ENCODE results near the gene OPN1MW. TPM values are rescaled to one million over a fixed set of nuclear protein-coding genes. Genes with fewer than 3 reads are reported as not detected.
"Not testable (repeated sequence)": the region's sequence is repeated elsewhere in the genome, so short reads cannot be mapped to it uniquely, and the experiment has no call there.

The OPN1MW gene
- total and polyA plus RNA-seq, 2 donors (not counting 1 experiment from before 2014, with no cell fraction given), result not detected

GRCh38 chrX:154157207-154157606 lies 25.2 kb upstream of the OPN1MW start:
- not testable (repeated sequence) for H3K4me3 ChIP-seq (replicated peaks in 1 of 4; ENCODE audit: control extremely low read depth in 1 of 4, insufficient read depth in 1 of 4, low read depth in 3 of 4, low read length in 4 of 4); H4K20me1 ChIP-seq (ENCODE audit: control insufficient read depth, extremely low read depth, insufficient read depth, low read length); H2AFZ ChIP-seq (ENCODE audit: low read length); H3K36me3 ChIP-seq (ENCODE audit: control insufficient read depth, insufficient read depth, low read length); H3K79me2 ChIP-seq (ENCODE audit: control insufficient read depth, insufficient read depth, low read length); H3K9ac ChIP-seq (ENCODE audit: insufficient read depth, low read length); DNase-seq (ENCODE audit: low read depth in 2 of 2); H3K4me1 ChIP-seq (ENCODE audit: control insufficient read depth, extremely low read depth, insufficient read depth, low read length); H3K27me3 ChIP-seq (ENCODE audit: control insufficient read depth, insufficient read depth, low read length); H3K4me2 ChIP-seq (ENCODE audit: extremely low read depth, insufficient read depth, low read length); H3K9me3 ChIP-seq (ENCODE audit: control insufficient read depth, insufficient read depth, low read depth, low read length); H3K27ac ChIP-seq (ENCODE audit: insufficient read depth, low read length)

- H3K27me3 ChIP-seq (ENCODE audit: control insufficient read depth, insufficient read depth, low read length); H3K4me1 ChIP-seq (ENCODE audit: control insufficient read depth, extremely low read depth, insufficient read depth, low read length); H3K9ac ChIP-seq (ENCODE audit: insufficient read depth, low read length); H3K79me2 ChIP-seq (ENCODE audit: control insufficient read depth, insufficient read depth, low read length); H3K9me3 ChIP-seq (ENCODE audit: control insufficient read depth, insufficient read depth, low read depth, low read length); DNase-seq (ENCODE audit: low read depth in 2 of 2); H3K36me3 ChIP-seq (ENCODE audit: control insufficient read depth, insufficient read depth, low read length); H3K4me3 ChIP-seq (replicated peaks in 1 of 4; ENCODE audit: control extremely low read depth in 1 of 4, insufficient read depth in 1 of 4, low read depth in 3 of 4, low read length in 4 of 4); H3K27ac ChIP-seq (ENCODE audit: insufficient read depth, low read length); H4K20me1 ChIP-seq (ENCODE audit: control insufficient read depth, extremely low read depth, insufficient read depth, low read length); H2AFZ ChIP-seq (ENCODE audit: low read length); H3K4me2 ChIP-seq (ENCODE audit: extremely low read depth, insufficient read depth, low read length): not testable (repeated sequence)
Measured at GRCh38 chrX:154159345-154159744, 23.1 kb upstream of the OPN1MW start.

- not testable (repeated sequence) for H4K20me1 ChIP-seq (ENCODE audit: control insufficient read depth, extremely low read depth, insufficient read depth, low read length); H3K4me3 ChIP-seq (replicated peaks in 1 of 4; ENCODE audit: control extremely low read depth in 1 of 4, insufficient read depth in 1 of 4, low read depth in 3 of 4, low read length in 4 of 4); H3K27me3 ChIP-seq (ENCODE audit: control insufficient read depth, insufficient read depth, low read length); H3K4me2 ChIP-seq (ENCODE audit: extremely low read depth, insufficient read depth, low read length); H3K27ac ChIP-seq (ENCODE audit: insufficient read depth, low read length); H3K79me2 ChIP-seq (ENCODE audit: control insufficient read depth, insufficient read depth, low read length); H2AFZ ChIP-seq (ENCODE audit: low read length); H3K36me3 ChIP-seq (ENCODE audit: control insufficient read depth, insufficient read depth, low read length); H3K4me1 ChIP-seq (ENCODE audit: control insufficient read depth, extremely low read depth, insufficient read depth, low read length); H3K9ac ChIP-seq (ENCODE audit: insufficient read depth, low read length); DNase-seq (ENCODE audit: low read depth in 2 of 2); H3K9me3 ChIP-seq (ENCODE audit: control insufficient read depth, insufficient read depth, low read depth, low read length)
Measured at GRCh38 chrX:154164902-154165301, 17.5 kb upstream of the OPN1MW start.

GRCh38 chrX:154168384-154168783 lies 14.0 kb upstream of the OPN1MW start:
- not testable (repeated sequence) for DNase-seq (ENCODE audit: low read depth in 2 of 2); H3K9me3 ChIP-seq (ENCODE audit: control insufficient read depth, insufficient read depth, low read depth, low read length); H3K27me3 ChIP-seq (ENCODE audit: control insufficient read depth, insufficient read depth, low read length); H3K36me3 ChIP-seq (ENCODE audit: control insufficient read depth, insufficient read depth, low read length); H3K79me2 ChIP-seq (ENCODE audit: control insufficient read depth, insufficient read depth, low read length); H3K27ac ChIP-seq (ENCODE audit: insufficient read depth, low read length); H3K9ac ChIP-seq (ENCODE audit: insufficient read depth, low read length); H3K4me1 ChIP-seq (ENCODE audit: control insufficient read depth, extremely low read depth, insufficient read depth, low read length); H3K4me2 ChIP-seq (ENCODE audit: extremely low read depth, insufficient read depth, low read length); H3K4me3 ChIP-seq (replicated peaks in 1 of 4; ENCODE audit: control extremely low read depth in 1 of 4, insufficient read depth in 1 of 4, low read depth in 3 of 4, low read length in 4 of 4); H4K20me1 ChIP-seq (ENCODE audit: control insufficient read depth, extremely low read depth, insufficient read depth, low read length); H2AFZ ChIP-seq (ENCODE audit: low read length)

- not testable (repeated sequence) for H3K79me2 ChIP-seq (ENCODE audit: control insufficient read depth, insufficient read depth, low read length); DNase-seq (ENCODE audit: low read depth in 2 of 2); H3K4me3 ChIP-seq (replicated peaks in 1 of 4; ENCODE audit: control extremely low read depth in 1 of 4, insufficient read depth in 1 of 4, low read depth in 3 of 4, low read length in 4 of 4); H3K27me3 ChIP-seq (ENCODE audit: control insufficient read depth, insufficient read depth, low read length); H3K9ac ChIP-seq (ENCODE audit: insufficient read depth, low read length); H3K4me2 ChIP-seq (ENCODE audit: extremely low read depth, insufficient read depth, low read length); H3K36me3 ChIP-seq (ENCODE audit: control insufficient read depth, insufficient read depth, low read length); H3K9me3 ChIP-seq (ENCODE audit: control insufficient read depth, insufficient read depth, low read depth, low read length); H3K27ac ChIP-seq (ENCODE audit: insufficient read depth, low read length); H2AFZ ChIP-seq (ENCODE audit: low read length); H3K4me1 ChIP-seq (ENCODE audit: control insufficient read depth, extremely low read depth, insufficient read depth, low read length); H4K20me1 ChIP-seq (ENCODE audit: control insufficient read depth, extremely low read depth, insufficient read depth, low read length)
Measured at GRCh38 chrX:154172535-154172943, 9.9 kb upstream of the OPN1MW start.

GRCh38 chrX:154174356-154174755 lies 8.0 kb upstream of the OPN1MW start:
- not testable (repeated sequence) for H3K27ac ChIP-seq (ENCODE audit: insufficient read depth, low read length); H3K9me3 ChIP-seq (ENCODE audit: control insufficient read depth, insufficient read depth, low read depth, low read length); H3K4me3 ChIP-seq (replicated peaks in 1 of 4; ENCODE audit: control extremely low read depth in 1 of 4, insufficient read depth in 1 of 4, low read depth in 3 of 4, low read length in 4 of 4); H3K27me3 ChIP-seq (ENCODE audit: control insufficient read depth, insufficient read depth, low read length); H4K20me1 ChIP-seq (ENCODE audit: control insufficient read depth, extremely low read depth, insufficient read depth, low read length); H3K36me3 ChIP-seq (ENCODE audit: control insufficient read depth, insufficient read depth, low read length); DNase-seq (ENCODE audit: low read depth in 2 of 2); H2AFZ ChIP-seq (ENCODE audit: low read length); H3K4me1 ChIP-seq (ENCODE audit: control insufficient read depth, extremely low read depth, insufficient read depth, low read length); H3K9ac ChIP-seq (ENCODE audit: insufficient read depth, low read length); H3K4me2 ChIP-seq (ENCODE audit: extremely low read depth, insufficient read depth, low read length); H3K79me2 ChIP-seq (ENCODE audit: control insufficient read depth, insufficient read depth, low read length)

- not testable (repeated sequence) for H2AFZ ChIP-seq (ENCODE audit: low read length); H3K79me2 ChIP-seq (ENCODE audit: control insufficient read depth, insufficient read depth, low read length); H3K4me2 ChIP-seq (ENCODE audit: extremely low read depth, insufficient read depth, low read length); H3K27me3 ChIP-seq (ENCODE audit: control insufficient read depth, insufficient read depth, low read length); H3K27ac ChIP-seq (ENCODE audit: insufficient read depth, low read length); H4K20me1 ChIP-seq (ENCODE audit: control insufficient read depth, extremely low read depth, insufficient read depth, low read length); H3K4me1 ChIP-seq (ENCODE audit: control insufficient read depth, extremely low read depth, insufficient read depth, low read length); H3K36me3 ChIP-seq (ENCODE audit: control insufficient read depth, insufficient read depth, low read length); DNase-seq (ENCODE audit: low read depth in 2 of 2); H3K9me3 ChIP-seq (ENCODE audit: control insufficient read depth, insufficient read depth, low read depth, low read length); H3K4me3 ChIP-seq (replicated peaks in 1 of 4; ENCODE audit: control extremely low read depth in 1 of 4, insufficient read depth in 1 of 4, low read depth in 3 of 4, low read length in 4 of 4); H3K9ac ChIP-seq (ENCODE audit: insufficient read depth, low read length)
Measured at GRCh38 chrX:154183794-154184193, 1.4 kb downstream of the OPN1MW start.

Data from fibroblast of lung (primary cell).